Esophagus squamous epithelium (tissue), 5 donors: ENCODE measurements around the gene ELF2. TPM values are rescaled to one million over a fixed set of nuclear protein-coding genes. Genes with fewer than 3 reads are reported as not detected.

ENCODE experiments used
- DNase-seq: peaks from one replicate; lab custom pipeline; 2025; lab: John Stamatoyannopoulos, UW
- H3K27ac ChIP-seq, 4 donors: fragments of 200-600 bp; sonication (generic); one replicate each; pipeline ENCODE4 v1.5.1; 2016 to 2019; ENCODE audit warnings: mild to moderate bottlenecking in 1 of 4
- H3K27me3 ChIP-seq, 4 donors: fragments of 200-600 bp; sonication (generic); 1 replicate in 3 of 4; 2 replicates in 1 of 4; pipeline versions ENCODE4 v1.5.1 to v1.6.0; 2017 to 2021; ENCODE audit warnings: antibody characterized with exemption in 1 of 4
- H3K36me3 ChIP-seq, 3 donors: fragments of 200-600 bp; sonication (generic); one replicate each; pipeline ENCODE4 v1.5.1; 2016 to 2019
- H3K4me1 ChIP-seq, 3 donors: fragments of 200-600 bp; sonication (generic); one replicate each; pipeline ENCODE4 v1.5.1; 2017 to 2019
- H3K4me3 ChIP-seq, 4 donors: fragments of 200-600 bp; sonication (generic); 1 replicate in 3 of 4; 2 replicates in 1 of 4; pipeline ENCODE4 v1.5.1; 2016 to 2019; ENCODE audit warnings: mild to moderate bottlenecking in 2 of 4, moderate library complexity in 1 of 4
- H3K9me3 ChIP-seq, 3 donors: fragments of 200-600 bp; sonication (generic); one replicate each; pipeline ENCODE4 v1.5.1; 2016 to 2019
- POLR2A ChIP-seq, 4 donors: fragments of 450-650 bp; IDR thresholded peaks; one replicate each; pipeline ENCODE4 v1.6.1; 2017; ENCODE audit warnings: antibody characterized with exemption in 4 of 4, mild to moderate bottlenecking in 4 of 4, moderate library complexity in 3 of 4
- WGBS, 2 donors: methylation state at CpG; one replicate each; pipeline ENCODE4 v1.1.5; 2018; 5-methylcytosine and 5-hydroxymethylcytosine counted together
- intact Hi-C: fragments of 100-400 bp; cut with DNase I; formaldehyde crosslinking; loops from one replicate; pipeline ENCODE4 v1.15.0; 2022
- total RNA-seq, 4 donors: library from RNA; depleted of rRNA; stranded (reverse); fragments of >200 nt; gene quantifications; one replicate each; pipeline ENCODE4 v1.1.0, GENCODE V29; 2016
- TF ChIP-seq, protein P1 (sequence below), 6 experiments: fragments of 450-650 bp in 4 of 6; fragments of 200-600 bp in 2 of 6; sonication (generic) in 2 of 6; IDR thresholded peaks; one replicate each; pipeline ENCODE4 v1.5.1; 2016 to 2019; ENCODE audit warnings: antibody characterized with exemption in 6 of 6, mild to moderate bottlenecking in 4 of 6, moderate library complexity in 4 of 6
- donor health status: DM: yes; HTN: yes; CAD: no.

ELF2 gene
- total RNA-seq, 4 donors from 2014 or later, result 17.6 to 47.3 (median 22.1) TPM

DNA sequence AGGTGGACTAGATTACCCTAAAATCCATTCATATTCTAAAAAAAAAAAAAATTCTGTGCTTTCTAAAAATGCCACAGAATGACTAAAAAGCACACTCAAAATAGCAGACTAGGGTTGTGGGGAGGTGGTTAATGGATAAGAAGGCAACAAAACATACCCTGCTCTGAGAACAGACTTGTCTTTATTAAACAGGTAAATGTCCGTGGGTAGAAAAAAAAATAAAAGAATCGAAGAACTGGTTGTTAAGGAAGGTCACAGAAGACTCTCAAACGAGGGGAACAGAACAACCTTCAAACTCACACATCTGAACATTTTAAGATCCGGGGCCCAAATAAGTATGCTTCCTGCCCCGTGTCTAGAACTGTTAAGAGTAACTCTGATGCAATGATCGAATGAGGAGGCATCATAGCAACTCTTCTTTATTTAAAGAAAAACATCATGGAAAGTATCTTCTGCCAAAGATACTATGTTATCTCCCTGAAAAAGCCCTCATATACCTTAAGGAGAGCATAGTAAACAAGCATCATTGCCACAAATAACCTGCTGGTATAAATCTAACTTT, 68.4 kb downstream of the ELF2 start:
- Histone ChIP-seq H3K4me1 (no peaks in the 10 kb centered on the region), H3K9me3 (no peaks in the 10 kb centered on the region), H3K36me3 (peaks cover 0 to 24% (median 0%) of the 10 kb centered on the region in 3 donors), H3K27me3 (no peaks in the 10 kb centered on the region), H3K27ac (no peak overlapping the region), H3K4me3 (no peak overlapping the region)
- no peak for DNase-seq
- WGBS, 2 donors, result 88% methylated on average over 6 of the region's 6 CpGs
- intact Hi-C loops, result no loop called here
- no peak for TF ChIP-seq POLR2A (IDR thresholded peaks at IDR 0.05)
- TF ChIP-seq, protein P1, sequence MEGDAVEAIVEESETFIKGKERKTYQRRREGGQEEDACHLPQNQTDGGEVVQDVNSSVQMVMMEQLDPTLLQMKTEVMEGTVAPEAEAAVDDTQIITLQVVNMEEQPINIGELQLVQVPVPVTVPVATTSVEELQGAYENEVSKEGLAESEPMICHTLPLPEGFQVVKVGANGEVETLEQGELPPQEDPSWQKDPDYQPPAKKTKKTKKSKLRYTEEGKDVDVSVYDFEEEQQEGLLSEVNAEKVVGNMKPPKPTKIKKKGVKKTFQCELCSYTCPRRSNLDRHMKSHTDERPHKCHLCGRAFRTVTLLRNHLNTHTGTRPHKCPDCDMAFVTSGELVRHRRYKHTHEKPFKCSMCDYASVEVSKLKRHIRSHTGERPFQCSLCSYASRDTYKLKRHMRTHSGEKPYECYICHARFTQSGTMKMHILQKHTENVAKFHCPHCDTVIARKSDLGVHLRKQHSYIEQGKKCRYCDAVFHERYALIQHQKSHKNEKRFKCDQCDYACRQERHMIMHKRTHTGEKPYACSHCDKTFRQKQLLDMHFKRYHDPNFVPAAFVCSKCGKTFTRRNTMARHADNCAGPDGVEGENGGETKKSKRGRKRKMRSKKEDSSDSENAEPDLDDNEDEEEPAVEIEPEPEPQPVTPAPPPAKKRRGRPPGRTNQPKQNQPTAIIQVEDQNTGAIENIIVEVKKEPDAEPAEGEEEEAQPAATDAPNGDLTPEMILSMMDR (IDR thresholded peaks at IDR 0.05), result no peak

DNA sequence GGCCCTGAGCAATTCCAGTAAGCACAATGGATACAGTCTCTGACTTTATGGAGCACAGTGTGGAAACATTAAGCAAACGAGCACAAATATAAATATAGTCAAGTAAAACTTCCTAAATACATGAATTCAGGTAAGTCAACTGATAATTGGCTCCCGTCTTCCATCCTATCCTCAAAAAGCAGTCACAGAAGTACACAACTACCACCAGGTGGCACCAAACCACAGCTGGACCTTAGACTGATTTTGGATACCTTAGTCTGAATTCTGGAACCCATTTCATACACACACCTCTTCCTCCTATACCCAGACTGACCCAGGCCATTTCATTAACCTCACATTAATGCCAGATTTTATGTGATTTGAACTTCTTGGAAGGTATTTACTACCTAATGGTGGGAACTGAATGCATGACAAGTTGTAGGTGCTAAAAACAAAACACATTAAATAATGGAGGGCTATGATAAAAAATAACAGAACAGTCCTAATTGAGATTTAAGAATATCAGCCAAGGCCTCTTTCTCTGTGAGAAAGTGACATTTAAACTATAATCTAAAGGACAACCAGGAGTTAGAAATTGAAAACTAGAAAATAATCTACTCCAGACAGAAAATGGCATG, 77.5 kb downstream of the ELF2 start:
- TF ChIP-seq POLR2A (IDR thresholded peaks at IDR 0.05), result no peak
- TF ChIP-seq, protein P1 (IDR thresholded peaks at IDR 0.05), result peak; percentile 77 to 89 (median 84)
- H3K27ac ChIP-seq, result no peak overlapping the region
- no peak overlapping the region for H3K4me3 ChIP-seq
- H3K27me3 ChIP-seq, result no peaks in the 10 kb centered on the region
- 7 to 11% methylated on average over 2 of the region's 2 CpGs for WGBS, 2 donors
- peaks cover 0 to 14% (median 0%) of the 10 kb centered on the region in 3 donors for H3K36me3 ChIP-seq
- no peaks in the 10 kb centered on the region for H3K4me1 ChIP-seq
- intact Hi-C loops, result loop anchor here (10.0 kb wide), 1 partner anchor 195 kb away; no protein-coding TSS in a partner anchor
- peak; percentile 2 for DNase-seq
- no peaks in the 10 kb centered on the region for H3K9me3 ChIP-seq

DNA sequence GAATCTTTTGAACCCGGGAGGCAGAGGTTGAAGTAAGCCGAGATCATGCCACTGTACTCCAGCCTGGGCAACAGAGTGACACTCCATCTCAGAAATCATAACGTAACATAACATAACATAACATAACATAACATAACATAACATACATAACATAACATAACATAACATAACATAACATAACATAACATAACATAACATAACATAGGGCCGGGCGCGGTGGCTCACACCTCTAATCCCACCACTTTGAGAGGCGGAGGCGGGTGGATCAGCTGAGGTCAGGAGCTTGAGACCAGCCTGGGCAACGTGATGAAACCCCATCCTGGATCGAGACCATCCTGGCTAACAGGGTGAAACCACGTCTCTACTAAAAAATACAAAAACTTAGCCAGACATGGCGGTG, 84.7 kb downstream of the ELF2 start:
- Histone ChIP-seq H3K27ac (no peak overlapping the region), H3K4me3 (no peak overlapping the region), H3K27me3 (no peaks in the 10 kb centered on the region), H3K36me3 (peaks cover 0 to 23% (median 0%) of the 10 kb centered on the region in 3 donors), H3K4me1 (no peaks in the 10 kb centered on the region), H3K9me3 (no peaks in the 10 kb centered on the region)
- intact Hi-C loops, result loop anchor here (10.0 kb wide), 1 partner anchor 203 kb away; no protein-coding TSS in a partner anchor
- no peak for DNase-seq
- 83 to 89% methylated on average over 12 of the region's 12 CpGs for WGBS, 2 donors
- TF ChIP-seq POLR2A (IDR thresholded peaks at IDR 0.05), result no peak
- TF ChIP-seq, protein P1 (IDR thresholded peaks at IDR 0.05), result no peak

DNA sequence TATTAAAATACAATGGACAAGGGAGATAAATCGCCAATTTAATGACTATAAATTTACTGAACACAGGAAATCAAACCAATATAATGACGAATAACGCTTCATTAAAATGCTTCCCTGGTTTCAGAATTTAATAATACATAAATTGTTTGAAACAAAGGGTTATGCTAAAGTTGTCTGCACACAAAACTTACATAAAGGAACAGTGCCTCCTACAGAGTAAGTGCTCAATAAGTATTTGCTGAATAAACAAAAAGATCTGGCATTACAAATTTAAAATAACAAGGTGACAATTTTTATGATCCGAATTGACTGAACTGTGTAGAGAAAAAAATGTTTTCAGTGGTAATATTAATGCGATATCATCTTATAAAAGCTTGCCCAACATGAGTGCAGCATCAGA, 91.9 kb downstream of the ELF2 start:
- H3K27ac ChIP-seq, result peak overlapping the region in 3 of 4 donors; percentile 96 to 99 (median 97)

More for the DNA sequence above, 91.9 kb downstream of the ELF2 start:
- Histone ChIP-seq H3K4me1 (peaks cover 0 to 38% (median 20%) of the 10 kb centered on the region in 3 donors), H3K9me3 (no peaks in the 10 kb centered on the region), H3K27me3 (no peaks in the 10 kb centered on the region), H3K36me3 (no peaks in the 10 kb centered on the region), H3K4me3 (peak overlapping the region in 3 of 4 donors; percentile 70 to 97 (median 82))
- TF ChIP-seq, protein P1 (IDR thresholded peaks at IDR 0.05), result peak in 2 of 6 experiments; percentile 24 to 34
- TF ChIP-seq POLR2A (IDR thresholded peaks at IDR 0.05), result no peak
- intact Hi-C loops, result loop anchor here (10.0 kb wide), 1 partner anchor 50 kb away; no protein-coding TSS in a partner anchor
- WGBS, 2 donors, result 32 to 33% methylated on average over 5 of the region's 5 CpGs
- no peak for DNase-seq
